Liver (tissue), 9 donors: ENCODE results near the gene ZMYND12. TPM values are rescaled to one million over a fixed set of nuclear protein-coding genes. Genes with fewer than 3 reads are reported as not detected.

Experiments used
- DNase-seq: peaks from one replicate; pipeline ENCODE4 v3.0.0-alpha.2; 2017; ENCODE audit warnings: low spot score
- H3K27ac ChIP-seq, 2 donors: one replicate each; pipeline ENCODE4 v1.7.0; 2013; ENCODE audit warnings: inconsistent platforms in 2 of 2, low read length in 2 of 2, control low read depth in 1 of 2, low read depth in 1 of 2, mild to moderate bottlenecking in 1 of 2
- H3K27me3 ChIP-seq, 4 donors: one replicate each; pipeline versions ENCODE4 v1.6.1 to v1.7.0; 2013; ENCODE audit warnings: low read length in 3 of 4, inconsistent platforms in 1 of 4, mild to moderate bottlenecking in 1 of 4, moderate library complexity in 1 of 4; ENCODE audit not compliant: control insufficient read depth in 4 of 4, insufficient read depth in 4 of 4
- H3K36me3 ChIP-seq, 4 donors: one replicate each; pipeline versions ENCODE4 v1.6.1 to v1.7.0; 2013; ENCODE audit warnings: low read length in 3 of 4, mild to moderate bottlenecking in 3 of 4, low read depth in 1 of 4, moderate library complexity in 1 of 4; ENCODE audit not compliant: control insufficient read depth in 4 of 4, insufficient read depth in 3 of 4
- H3K4me1 ChIP-seq, 4 donors: one replicate each; pipeline versions ENCODE4 v1.6.1 to v1.7.0; 2013; ENCODE audit warnings: low read length in 3 of 4, mild to moderate bottlenecking in 3 of 4, moderate library complexity in 1 of 4; ENCODE audit not compliant: control insufficient read depth in 4 of 4, insufficient read depth in 4 of 4
- H3K4me3 ChIP-seq, 3 donors: one replicate each; pipeline versions ENCODE4 v1.6.1 to v1.7.0; 2013; ENCODE audit warnings: low read length in 3 of 3, control low read depth in 1 of 3, low read depth in 1 of 3, mild to moderate bottlenecking in 1 of 3
- H3K9ac ChIP-seq, 2 donors: one replicate each; pipeline ENCODE4 v1.7.0; 2013; ENCODE audit warnings: low read length in 2 of 2, mild to moderate bottlenecking in 2 of 2, moderate library complexity in 2 of 2, control low read depth in 1 of 2, low read depth in 1 of 2
- H3K9me3 ChIP-seq, 4 donors: one replicate each; pipeline versions ENCODE4 v1.6.1 to v1.7.0; 2013; ENCODE audit warnings: low read length in 3 of 4; ENCODE audit not compliant: control insufficient read depth in 4 of 4
- EGR1 ChIP-seq, 2 donors: IDR thresholded peaks; 2 replicates each; pipeline ENCODE4 v1.6.1; 2016 to 2018; ENCODE audit warnings: antibody characterized with exemption in 2 of 2, low read depth in 2 of 2
- FOXA1 ChIP-seq: IDR thresholded peaks from 2 replicates; pipeline ENCODE4 v1.6.1; 2016; ENCODE audit warnings: antibody characterized with exemption
- FOXA2 ChIP-seq: IDR thresholded peaks from 2 replicates; pipeline ENCODE4 v1.6.1; 2016; ENCODE audit warnings: antibody characterized with exemption
- GABPA ChIP-seq, 2 donors: IDR thresholded peaks in 1 of 2; conservative IDR thresholded peaks in 1 of 2; 2 replicates each; pipeline ENCODE4 v1.6.1; 2016; ENCODE audit warnings: antibody characterized with exemption in 2 of 2, mild to moderate bottlenecking in 1 of 2, moderate library complexity in 1 of 2
- HNF4A ChIP-seq, 2 donors: conservative IDR thresholded peaks; 2 replicates each; pipeline ENCODE4 v1.6.1; 2016; ENCODE audit warnings: antibody characterized with exemption in 2 of 2, mild to moderate bottlenecking in 2 of 2
- HNF4G ChIP-seq: IDR thresholded peaks from 2 replicates; pipeline ENCODE4 v1.6.1; 2016; ENCODE audit warnings: antibody characterized with exemption
- JUND ChIP-seq, 2 donors: IDR thresholded peaks; 2 replicates each; pipeline ENCODE4 v1.6.1; 2016; ENCODE audit warnings: antibody characterized with exemption in 2 of 2
- NR2F2 ChIP-seq: IDR thresholded peaks from 2 replicates; pipeline ENCODE4 v1.6.1; 2016; ENCODE audit warnings: antibody characterized with exemption
- RAD21 ChIP-seq, 2 donors: IDR thresholded peaks; 2 replicates each; pipeline ENCODE4 v1.6.1; 2016; ENCODE audit warnings: antibody characterized with exemption in 2 of 2, mild to moderate bottlenecking in 2 of 2
- RXRA ChIP-seq, 2 donors: IDR thresholded peaks; 2 replicates each; pipeline ENCODE4 v1.6.1; 2017 to 2018; ENCODE audit warnings: antibody characterized with exemption in 2 of 2, mild to moderate bottlenecking in 1 of 2
- SP1 ChIP-seq: IDR thresholded peaks from 2 replicates; pipeline ENCODE4 v1.6.1; 2018; ENCODE audit warnings: antibody characterized with exemption, mild to moderate bottlenecking
- TAF1 ChIP-seq: conservative IDR thresholded peaks from 2 replicates; pipeline ENCODE4 v1.6.1; 2016; ENCODE audit warnings: antibody characterized with exemption, mild to moderate bottlenecking
- YY1 ChIP-seq: IDR thresholded peaks from 2 replicates; pipeline ENCODE4 v1.6.1; 2016; ENCODE audit warnings: antibody characterized with exemption, mild to moderate bottlenecking
- WGBS: extraction: QIAGEN DNeasy Blood & Tissue Kit; methylation state at CpG from one replicate; pipeline ENCODE4 v1.1.7; 2013; 5-methylcytosine and 5-hydroxymethylcytosine counted together
- polyA plus RNA-seq, 2 donors: library from polyadenylated mRNA; stranded (reverse) in 1 of 2; unstranded in 1 of 2; fragments of 200-250 nt in 1 of 2; fragments of >200 nt in 1 of 2; fragmentation: Nextera tagmentation in 1 of 2; extraction: Ambion mirVana in 1 of 2; gene quantifications; one replicate each; pipeline versions ENCODE4 v1.2.1 to v1.2.3, GENCODE V29; 2013 to 2015
- total RNA-seq, 2 donors: library from RNA; depleted of rRNA; stranded (reverse); fragments of >200 nt; gene quantifications; one replicate each; pipeline ENCODE4 v1.2.3, GENCODE V29; 2014
- TF ChIP-seq, protein P1 (sequence below): IDR thresholded peaks from 2 replicates; pipeline ENCODE4 v1.6.1; 2016; ENCODE audit warnings: antibody characterized with exemption, mild to moderate bottlenecking
- TF ChIP-seq, protein P2 (sequence below): IDR thresholded peaks from 2 replicates; pipeline ENCODE4 v1.6.1; 2016; ENCODE audit warnings: antibody characterized with exemption
- TF ChIP-seq, protein P3 (sequence below): fragments of 150-350 bp; IDR thresholded peaks from 2 replicates; pipeline ENCODE4 v1.5.1; 2017; ENCODE audit warnings: improper control_type of control experiment, low read depth, low read length; ENCODE audit not compliant: missing input control
- TF ChIP-seq, protein P4 (sequence below): IDR thresholded peaks from 2 replicates; pipeline ENCODE4 v1.6.1; 2016; ENCODE audit warnings: antibody characterized with exemption
- TF ChIP-seq, protein P5 (sequence below): IDR thresholded peaks from 2 replicates; pipeline ENCODE4 v1.6.1; 2016; ENCODE audit warnings: antibody characterized with exemption
- donor health status: healthy.
- donor health status: healthy.
- donor health status: healthy.
- donor health status: healthy.
- donor health status: healthy.

The ZMYND12 gene
- total and polyA plus RNA-seq, 4 donors: 1.3 to 3.0 (median 2.0) TPM

DNA sequence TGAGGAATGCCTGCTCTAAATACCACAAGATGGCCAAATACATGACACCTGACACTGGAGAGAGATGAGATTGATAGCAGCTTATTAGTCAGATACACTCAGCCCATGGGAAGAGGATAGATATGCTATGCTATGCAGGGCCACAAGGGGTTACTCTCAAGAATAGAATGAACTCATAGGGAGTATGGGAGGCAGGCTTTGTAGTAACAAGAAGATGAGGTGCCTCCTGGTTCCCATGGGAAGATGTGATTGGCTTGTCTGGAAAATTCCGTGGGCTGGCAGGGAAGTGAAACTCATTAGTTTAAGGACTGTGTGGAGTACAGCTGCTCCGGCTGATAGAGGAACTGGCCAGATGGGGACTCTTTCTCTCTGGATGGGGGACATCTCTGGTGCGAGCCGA is 23.8 kb upstream of the ZMYND12 start:
- H3K9me3 ChIP-seq: no peaks in the 10 kb centered on the region
- no peak for DNase-seq
- H3K4me1 ChIP-seq: no peaks in the 10 kb centered on the region
- WGBS: 68% methylated on average over 4 of the region's 4 CpGs
- no peak overlapping the region for H3K9ac ChIP-seq
- H3K27ac ChIP-seq: no peak overlapping the region
- H3K27me3 ChIP-seq: no peaks in the 10 kb centered on the region
- TF ChIP-seq RAD21 (IDR thresholded peaks at IDR 0.05): no peak
- TF ChIP-seq NR2F2: no peak
- TF ChIP-seq, protein P1, sequence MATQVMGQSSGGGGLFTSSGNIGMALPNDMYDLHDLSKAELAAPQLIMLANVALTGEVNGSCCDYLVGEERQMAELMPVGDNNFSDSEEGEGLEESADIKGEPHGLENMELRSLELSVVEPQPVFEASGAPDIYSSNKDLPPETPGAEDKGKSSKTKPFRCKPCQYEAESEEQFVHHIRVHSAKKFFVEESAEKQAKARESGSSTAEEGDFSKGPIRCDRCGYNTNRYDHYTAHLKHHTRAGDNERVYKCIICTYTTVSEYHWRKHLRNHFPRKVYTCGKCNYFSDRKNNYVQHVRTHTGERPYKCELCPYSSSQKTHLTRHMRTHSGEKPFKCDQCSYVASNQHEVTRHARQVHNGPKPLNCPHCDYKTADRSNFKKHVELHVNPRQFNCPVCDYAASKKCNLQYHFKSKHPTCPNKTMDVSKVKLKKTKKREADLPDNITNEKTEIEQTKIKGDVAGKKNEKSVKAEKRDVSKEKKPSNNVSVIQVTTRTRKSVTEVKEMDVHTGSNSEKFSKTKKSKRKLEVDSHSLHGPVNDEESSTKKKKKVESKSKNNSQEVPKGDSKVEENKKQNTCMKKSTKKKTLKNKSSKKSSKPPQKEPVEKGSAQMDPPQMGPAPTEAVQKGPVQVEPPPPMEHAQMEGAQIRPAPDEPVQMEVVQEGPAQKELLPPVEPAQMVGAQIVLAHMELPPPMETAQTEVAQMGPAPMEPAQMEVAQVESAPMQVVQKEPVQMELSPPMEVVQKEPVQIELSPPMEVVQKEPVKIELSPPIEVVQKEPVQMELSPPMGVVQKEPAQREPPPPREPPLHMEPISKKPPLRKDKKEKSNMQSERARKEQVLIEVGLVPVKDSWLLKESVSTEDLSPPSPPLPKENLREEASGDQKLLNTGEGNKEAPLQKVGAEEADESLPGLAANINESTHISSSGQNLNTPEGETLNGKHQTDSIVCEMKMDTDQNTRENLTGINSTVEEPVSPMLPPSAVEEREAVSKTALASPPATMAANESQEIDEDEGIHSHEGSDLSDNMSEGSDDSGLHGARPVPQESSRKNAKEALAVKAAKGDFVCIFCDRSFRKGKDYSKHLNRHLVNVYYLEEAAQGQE: no peak
- no peak for TF ChIP-seq HNF4G
- TF ChIP-seq TAF1: no peak
- TF ChIP-seq HNF4A (conservative IDR thresholded peaks at IDR 0.05): no peak
- no peak for TF ChIP-seq YY1
- TF ChIP-seq, protein P2, sequence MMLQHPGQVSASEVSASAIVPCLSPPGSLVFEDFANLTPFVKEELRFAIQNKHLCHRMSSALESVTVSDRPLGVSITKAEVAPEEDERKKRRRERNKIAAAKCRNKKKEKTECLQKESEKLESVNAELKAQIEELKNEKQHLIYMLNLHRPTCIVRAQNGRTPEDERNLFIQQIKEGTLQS: no peak
- TF ChIP-seq FOXA2: no peak
- no peak for TF ChIP-seq EGR1 (IDR thresholded peaks at IDR 0.05; ENCODE audit: low read depth in 2 of 2)
- TF ChIP-seq JUND (IDR thresholded peaks at IDR 0.05): no peak
- TF ChIP-seq SP1: no peak
- no peak for TF ChIP-seq GABPA (IDR thresholded peaks at IDR 0.05 in 1 of 2, conservative IDR thresholded peaks at IDR 0.05 in 1 of 2)
- TF ChIP-seq, protein P3, sequence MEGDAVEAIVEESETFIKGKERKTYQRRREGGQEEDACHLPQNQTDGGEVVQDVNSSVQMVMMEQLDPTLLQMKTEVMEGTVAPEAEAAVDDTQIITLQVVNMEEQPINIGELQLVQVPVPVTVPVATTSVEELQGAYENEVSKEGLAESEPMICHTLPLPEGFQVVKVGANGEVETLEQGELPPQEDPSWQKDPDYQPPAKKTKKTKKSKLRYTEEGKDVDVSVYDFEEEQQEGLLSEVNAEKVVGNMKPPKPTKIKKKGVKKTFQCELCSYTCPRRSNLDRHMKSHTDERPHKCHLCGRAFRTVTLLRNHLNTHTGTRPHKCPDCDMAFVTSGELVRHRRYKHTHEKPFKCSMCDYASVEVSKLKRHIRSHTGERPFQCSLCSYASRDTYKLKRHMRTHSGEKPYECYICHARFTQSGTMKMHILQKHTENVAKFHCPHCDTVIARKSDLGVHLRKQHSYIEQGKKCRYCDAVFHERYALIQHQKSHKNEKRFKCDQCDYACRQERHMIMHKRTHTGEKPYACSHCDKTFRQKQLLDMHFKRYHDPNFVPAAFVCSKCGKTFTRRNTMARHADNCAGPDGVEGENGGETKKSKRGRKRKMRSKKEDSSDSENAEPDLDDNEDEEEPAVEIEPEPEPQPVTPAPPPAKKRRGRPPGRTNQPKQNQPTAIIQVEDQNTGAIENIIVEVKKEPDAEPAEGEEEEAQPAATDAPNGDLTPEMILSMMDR: no peak
- TF ChIP-seq FOXA1: no peak
- TF ChIP-seq, protein P4, sequence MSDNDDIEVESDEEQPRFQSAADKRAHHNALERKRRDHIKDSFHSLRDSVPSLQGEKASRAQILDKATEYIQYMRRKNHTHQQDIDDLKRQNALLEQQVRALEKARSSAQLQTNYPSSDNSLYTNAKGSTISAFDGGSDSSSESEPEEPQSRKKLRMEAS: no peak
- TF ChIP-seq, protein P5, sequence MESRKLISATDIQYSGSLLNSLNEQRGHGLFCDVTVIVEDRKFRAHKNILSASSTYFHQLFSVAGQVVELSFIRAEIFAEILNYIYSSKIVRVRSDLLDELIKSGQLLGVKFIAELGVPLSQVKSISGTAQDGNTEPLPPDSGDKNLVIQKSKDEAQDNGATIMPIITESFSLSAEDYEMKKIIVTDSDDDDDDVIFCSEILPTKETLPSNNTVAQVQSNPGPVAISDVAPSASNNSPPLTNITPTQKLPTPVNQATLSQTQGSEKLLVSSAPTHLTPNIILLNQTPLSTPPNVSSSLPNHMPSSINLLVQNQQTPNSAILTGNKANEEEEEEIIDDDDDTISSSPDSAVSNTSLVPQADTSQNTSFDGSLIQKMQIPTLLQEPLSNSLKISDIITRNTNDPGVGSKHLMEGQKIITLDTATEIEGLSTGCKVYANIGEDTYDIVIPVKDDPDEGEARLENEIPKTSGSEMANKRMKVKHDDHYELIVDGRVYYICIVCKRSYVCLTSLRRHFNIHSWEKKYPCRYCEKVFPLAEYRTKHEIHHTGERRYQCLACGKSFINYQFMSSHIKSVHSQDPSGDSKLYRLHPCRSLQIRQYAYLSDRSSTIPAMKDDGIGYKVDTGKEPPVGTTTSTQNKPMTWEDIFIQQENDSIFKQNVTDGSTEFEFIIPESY: no peak
- TF ChIP-seq RXRA (IDR thresholded peaks at IDR 0.05): no peak
- peaks cover 0 to 7% (median 0%) of the 10 kb centered on the region in 4 donors for H3K36me3 ChIP-seq
- H3K4me3 ChIP-seq: no peak overlapping the region
